ENCODE data around the gene CYB5D1. TPM values are rescaled to one million over a fixed set of nuclear protein-coding genes. Genes with fewer than 3 reads are reported as not detected.

The CYB5D1 gene
- total and polyA plus RNA-seq, 2 of the 8 experiments (the other 6 are each of a cell fraction or from before 2014, with no cell fraction given): 11.0 to 18.0 TPM

DNA sequence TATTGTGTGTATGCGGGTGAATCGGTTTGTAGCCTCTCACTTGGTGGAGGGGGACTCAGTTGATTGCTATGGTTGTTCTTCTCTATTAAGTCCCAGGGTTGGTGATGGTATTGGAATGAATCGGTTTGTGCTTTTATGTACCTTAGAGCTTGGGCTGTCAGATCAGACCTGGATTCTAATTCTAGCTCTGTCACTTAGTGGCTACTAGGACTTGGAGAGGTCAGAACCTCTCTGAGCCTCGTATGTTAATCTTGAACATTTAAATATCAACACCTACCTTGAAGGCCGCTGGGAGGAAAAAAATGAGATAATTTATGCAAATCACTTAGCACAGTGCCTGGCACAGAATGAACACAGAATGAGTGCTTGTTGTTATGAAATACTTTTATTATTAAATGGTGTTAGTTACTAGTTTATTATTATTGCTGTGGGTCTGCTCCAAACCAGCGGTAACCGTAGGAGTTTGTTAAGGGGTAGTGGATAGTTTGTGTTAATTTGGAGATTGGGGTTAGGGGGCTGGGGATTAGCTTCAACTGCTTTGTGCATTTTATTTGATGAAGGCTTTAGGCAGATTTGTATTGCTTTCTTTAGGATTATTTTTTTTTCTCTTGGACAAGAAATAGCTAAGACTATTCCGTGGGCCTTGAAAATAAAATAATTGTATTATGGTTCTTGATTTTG is 20.3 kb upstream of the CYB5D1 start:
- Histone ChIP-seq H3K23me2 (ENCODE audit: low read depth, low read length) (peaks cover 35% of the 10 kb centered on the region), H3K27me3 (replicated peaks in 1 of 4; ENCODE audit: control insufficient read depth in 3 of 4, extremely low read depth in 1 of 4, insufficient read depth in 3 of 4, low read length in 3 of 4) (peaks cover 21 to 50% (median 47%) of the 10 kb centered on the region in 4 experiments), H3K36me3 (ENCODE audit: control insufficient read depth in 2 of 4, insufficient read depth in 4 of 4, low read length in 3 of 4) (no peaks in the 10 kb centered on the region), H3K9ac (replicated peaks in 1 of 4; ENCODE audit: extremely low read depth in 1 of 4, low read depth in 3 of 4, low read length in 3 of 4) (no peak overlapping the region; a peak in 1 of 7 replicates), H3K14ac (ENCODE audit: insufficient read length) (no peak overlapping the region), H2AFZ (ENCODE audit: low read length) (no peak overlapping the region), H2BK120ac (replicated peaks; ENCODE audit: low read depth, low read length) (no peak overlapping the region), H2BK12ac (ENCODE audit: low read depth, low read length) (no peak overlapping the region), H3K4me2 (ENCODE audit: insufficient read depth in 1 of 2, low read depth in 2 of 2, low read length in 2 of 2) (peak overlapping the region; percentile 84 to 93), H2BK15ac (ENCODE audit: low read length) (no peak overlapping the region), H3K27ac (ENCODE audit: low read depth, low read length) (no peak overlapping the region), H3K4ac (replicated peaks; ENCODE audit: insufficient read length, low read depth, low read length) (no peak overlapping the region), H2BK20ac (ENCODE audit: low read length) (0 out of 2 replicates have a peak overlapping the region, but pooled peaks have one; percentile 34), H4K8ac (ENCODE audit: extremely low read depth, insufficient read depth, low read length) (no peak overlapping the region), H3K4me1 (replicated peaks in 1 of 4; ENCODE audit: control insufficient read depth in 3 of 4, insufficient read depth in 4 of 4, low read length in 3 of 4) (peaks cover 10 to 32% (median 22%) of the 10 kb centered on the region in 4 experiments), H4K91ac (replicated peaks; ENCODE audit: insufficient read length, low read length) (no peak overlapping the region), H3K79me2 (ENCODE audit: control insufficient read depth in 1 of 2, insufficient read depth in 2 of 2, low read length in 2 of 2) (no peaks in the 10 kb centered on the region), H2BK5ac (ENCODE audit: low read depth, low read length) (peak overlapping the region; percentile 11; the same call in 1 of the 2 replicates), H4K20me1 (replicated peaks in 1 of 2; ENCODE audit: control insufficient read depth in 1 of 2, insufficient read depth in 2 of 2, low read length in 2 of 2) (peaks cover 2 to 30% of the 10 kb centered on the region in 2 experiments), H3K23ac (ENCODE audit: insufficient read length) (no peak overlapping the region), H4K5ac (ENCODE audit: insufficient read length, low read depth, low read length) (no peak overlapping the region), H3K9me3 (ENCODE audit: insufficient read depth in 2 of 2, low read depth in 1 of 2, low read length in 1 of 2) (no peaks in the 10 kb centered on the region), H3K79me1 (ENCODE audit: low read depth, low read length) (no peaks in the 10 kb centered on the region), H3K56ac (replicated peaks; ENCODE audit: insufficient read length, low read depth, low read length) (no peak overlapping the region), H3K4me3 (ENCODE audit: extremely low read depth in 1 of 4, insufficient read depth in 2 of 4, low read depth in 3 of 4, low read length in 4 of 4) (peak overlapping the region; percentile 21 to 77 (median 34); a peak in 7 of 8 replicates), H2AK5ac (ENCODE audit: low read depth, low read length) (no peak overlapping the region), H3K18ac (ENCODE audit: extremely low read depth, low read length) (no peak overlapping the region)
- CTCF ChIA-PET (ENCODE audit: partially characterized antibody): interaction anchor here (0.6 to 5.9 kb wide), 10 partner anchors 8 to 282 kb away, joined by 3 to 44 read pairs (median 6); partner anchors contain the start of gene WRAP53
- FAIRE-seq (no peak), DNase-seq (ENCODE audit: low read depth in 1 of 2, low spot score in 2 of 2) (no peak)
- WGBS, 2 experiments (ENCODE audit: extremely low coverage in 1 of 2, insufficient coverage in 1 of 2, insufficient read length in 1 of 2, insufficient replicate concordance in 2 of 2, low coverage in 1 of 2, low lambda C conversion rate in 2 of 2, missing lambda C conversion rate in 1 of 2): 5% methylated on average over 8 of the region's 8 CpGs; no CpG with 5 or more reads in 1 of the 2 experiments
- POLR2A ChIA-PET (ENCODE audit: partially characterized antibody): interaction anchor here (0.8 to 5.2 kb wide), 15 partner anchors 7 to 499 kb away, joined by 3 to 34 read pairs (median 4); partner anchors contain the start of genes DNAH2, MPDU1, NAA38 and TMEM88
- TF ChIP-seq KDM5A (IDR thresholded peaks at IDR 0.05; ENCODE audit: low read length): no peak
- TF ChIP-seq JUN (IDR thresholded peaks at IDR 0.05; ENCODE audit: low read depth, low read length): no peak
- no peak for TF ChIP-seq GTF2F1 (IDR thresholded peaks at IDR 0.05; ENCODE audit: borderline replicate concordance, low read depth, low read length)

All from H1 (cell line).